Right lobe of liver (tissue), 4 donors: ENCODE results near the gene GNAI2.

Experiments used
- POLR2A ChIP-seq: fragments of 450-650 bp; IDR thresholded peaks from one replicate; pipeline ENCODE4 v1.6.1; 2017; ENCODE audit warnings: antibody characterized with exemption, mild to moderate bottlenecking
- TF ChIP-seq, protein P1 (sequence below), 4 donors: fragments of 200-600 bp in 3 of 4; fragments of 450-650 bp in 1 of 4; IDR thresholded peaks; one replicate each; pipeline versions ENCODE4 v1.5.1 to v1.8.0; 2016 to 2022; ENCODE audit warnings: antibody characterized with exemption in 4 of 4, mild to moderate bottlenecking in 2 of 4
- donor health status: DM: no; HTN: no; CAD: no.
- donor health status: DM: no; HTN: no; CAD: no.
- donor health status: DM: no; HTN: yes; CAD: no.

GRCh38 chr3:50189274-50189673 is 46.7 kb upstream of the GNAI2 start:
- TF ChIP-seq, protein P1, sequence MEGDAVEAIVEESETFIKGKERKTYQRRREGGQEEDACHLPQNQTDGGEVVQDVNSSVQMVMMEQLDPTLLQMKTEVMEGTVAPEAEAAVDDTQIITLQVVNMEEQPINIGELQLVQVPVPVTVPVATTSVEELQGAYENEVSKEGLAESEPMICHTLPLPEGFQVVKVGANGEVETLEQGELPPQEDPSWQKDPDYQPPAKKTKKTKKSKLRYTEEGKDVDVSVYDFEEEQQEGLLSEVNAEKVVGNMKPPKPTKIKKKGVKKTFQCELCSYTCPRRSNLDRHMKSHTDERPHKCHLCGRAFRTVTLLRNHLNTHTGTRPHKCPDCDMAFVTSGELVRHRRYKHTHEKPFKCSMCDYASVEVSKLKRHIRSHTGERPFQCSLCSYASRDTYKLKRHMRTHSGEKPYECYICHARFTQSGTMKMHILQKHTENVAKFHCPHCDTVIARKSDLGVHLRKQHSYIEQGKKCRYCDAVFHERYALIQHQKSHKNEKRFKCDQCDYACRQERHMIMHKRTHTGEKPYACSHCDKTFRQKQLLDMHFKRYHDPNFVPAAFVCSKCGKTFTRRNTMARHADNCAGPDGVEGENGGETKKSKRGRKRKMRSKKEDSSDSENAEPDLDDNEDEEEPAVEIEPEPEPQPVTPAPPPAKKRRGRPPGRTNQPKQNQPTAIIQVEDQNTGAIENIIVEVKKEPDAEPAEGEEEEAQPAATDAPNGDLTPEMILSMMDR (IDR thresholded peaks at IDR 0.05): peak; percentile 80 to 86 (median 82)
- no peak for TF ChIP-seq POLR2A
